NCI-H460 (cell line): ENCODE results near the gene HGFAC. TPM values are rescaled to one million over a fixed set of nuclear protein-coding genes. Genes with fewer than 3 reads are reported as not detected.
"Not testable (repeated sequence)": the region's sequence is repeated elsewhere in the genome, so short reads cannot be mapped to it uniquely, and the experiment has no call there.

Source experiments
- DNase-seq: peaks from one replicate; pipeline ENCODE4 v3.0.0-alpha.2; 2016; ENCODE audit warnings: low read depth; ENCODE audit errors: extremely low read depth
- total RNA-seq: library from RNA; depleted of rRNA; stranded (reverse); fragments of >200 nt; shearing (Covaris generic); gene quantifications from 2 replicates; pipeline ENCODE4 v1.2.3, GENCODE V29; 2014

The HGFAC gene
- total RNA-seq, 1 experiment from 2014 or later = not detected

GRCh38 chr4:3410401-3411135 is 31.2 kb upstream of the HGFAC start:
- DNase-seq = no peak

DNA sequence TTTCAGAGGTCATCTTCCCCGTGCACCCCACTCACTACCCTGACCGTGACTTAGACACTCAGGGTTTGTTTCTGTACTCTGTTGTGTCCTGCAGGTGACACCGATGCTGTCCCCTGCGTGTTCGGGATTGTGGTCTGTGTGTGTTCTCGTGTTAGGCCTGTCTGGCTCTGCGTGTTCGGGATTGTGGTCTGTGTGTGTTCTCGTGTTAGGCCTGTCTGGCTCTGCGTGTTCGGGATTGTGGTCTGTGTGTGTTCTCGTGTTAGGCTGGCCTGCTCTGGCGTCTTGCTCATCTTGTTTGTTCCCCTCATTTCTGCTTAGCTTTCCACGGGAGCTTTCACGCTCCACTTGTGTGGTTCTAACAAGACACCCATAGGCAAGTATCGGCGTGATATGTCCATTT is 30.6 kb upstream of the HGFAC start:
- DNase-seq = not testable (repeated sequence)

GRCh38 chr4:3411676-3412075 is 30.1 kb upstream of the HGFAC start:
- no peak for DNase-seq

- no peak for DNase-seq
Observed at GRCh38 chr4:3412257-3413020, 29.3 kb upstream of the HGFAC start.

GRCh38 chr4:3413217-3413671 is 28.5 kb upstream of the HGFAC start:
- DNase-seq = no peak

DNA sequence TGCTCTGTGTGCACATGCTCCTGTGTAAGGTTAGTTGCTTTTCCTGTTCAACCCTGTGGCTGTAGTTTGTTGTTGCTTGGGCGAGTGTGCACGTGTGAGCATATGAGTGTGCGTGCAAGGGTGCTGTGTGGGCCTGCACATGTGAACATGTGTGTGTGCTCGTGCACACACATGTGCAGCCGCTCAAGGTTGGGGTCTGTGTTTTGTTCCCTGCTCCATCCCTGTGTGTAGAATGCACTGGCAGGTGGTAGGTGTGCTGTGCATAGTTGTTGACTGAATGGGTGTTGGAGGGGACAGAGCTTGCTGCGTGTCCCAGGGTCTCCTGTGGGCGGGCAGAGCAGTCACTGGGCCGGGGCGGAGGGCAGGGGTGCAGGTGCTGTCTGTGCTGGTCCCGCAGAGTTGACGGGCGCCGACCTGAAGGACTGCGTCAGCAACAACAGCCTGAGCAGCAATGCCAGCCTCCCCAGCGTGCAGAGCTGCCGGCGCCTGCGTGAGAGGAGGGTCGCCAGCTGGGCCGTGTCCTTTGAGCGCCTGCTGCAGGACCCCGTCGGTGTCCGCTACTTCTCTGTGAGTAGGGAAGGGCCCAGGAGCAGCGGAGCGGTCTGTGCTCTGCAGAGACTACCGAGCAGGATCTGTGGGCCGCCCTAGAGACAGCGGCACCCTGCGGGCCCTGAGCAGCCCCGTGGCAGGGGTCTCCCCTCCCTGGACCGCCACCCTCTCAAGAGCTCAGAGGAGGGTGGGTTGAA is 27.9 kb upstream of the HGFAC start:
- no peak for DNase-seq

DNA sequence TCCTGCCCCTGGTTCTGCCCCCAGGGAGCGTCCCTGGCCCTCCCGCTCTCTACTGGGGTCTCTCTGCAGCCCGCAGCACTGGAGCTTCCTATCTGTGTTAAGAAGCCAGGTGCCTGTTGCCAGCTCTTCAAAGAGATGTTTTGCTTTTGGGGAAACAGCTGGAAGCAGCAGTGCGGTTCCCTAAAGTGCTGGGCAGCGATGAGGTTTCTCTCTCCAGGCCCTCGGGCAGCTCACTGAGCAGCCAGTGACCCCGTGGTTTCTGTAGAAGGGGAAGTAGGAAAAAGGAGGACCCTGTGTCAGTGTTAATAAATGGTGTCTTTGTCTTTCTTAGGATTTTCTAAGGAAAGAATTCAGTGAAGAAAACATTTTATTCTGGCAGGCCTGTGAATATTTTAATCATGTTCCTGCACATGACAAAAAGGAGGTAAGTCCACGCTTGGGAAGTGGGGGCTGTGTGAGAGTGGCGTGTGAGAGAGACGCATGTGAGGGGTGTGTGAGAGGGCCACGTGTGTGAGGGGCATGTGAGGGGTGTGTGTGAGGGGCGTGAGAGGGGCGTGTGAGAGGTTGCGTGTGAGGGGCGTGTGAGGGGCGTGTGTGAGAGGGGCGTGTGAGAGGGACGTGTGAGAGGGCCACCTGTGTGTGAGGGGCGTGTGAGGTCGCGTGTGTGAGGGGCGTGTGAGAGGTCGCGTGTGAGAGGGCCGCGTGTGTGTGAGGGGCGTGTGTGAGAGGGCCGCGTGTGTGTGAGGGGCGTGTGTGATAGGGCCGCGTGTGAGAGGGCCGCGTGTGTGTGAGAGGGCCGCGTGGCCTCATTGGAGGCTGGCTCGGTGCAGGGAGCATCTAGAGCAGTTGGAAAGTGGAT is 27.1 kb upstream of the HGFAC start:
- DNase-seq = no peak

DNA sequence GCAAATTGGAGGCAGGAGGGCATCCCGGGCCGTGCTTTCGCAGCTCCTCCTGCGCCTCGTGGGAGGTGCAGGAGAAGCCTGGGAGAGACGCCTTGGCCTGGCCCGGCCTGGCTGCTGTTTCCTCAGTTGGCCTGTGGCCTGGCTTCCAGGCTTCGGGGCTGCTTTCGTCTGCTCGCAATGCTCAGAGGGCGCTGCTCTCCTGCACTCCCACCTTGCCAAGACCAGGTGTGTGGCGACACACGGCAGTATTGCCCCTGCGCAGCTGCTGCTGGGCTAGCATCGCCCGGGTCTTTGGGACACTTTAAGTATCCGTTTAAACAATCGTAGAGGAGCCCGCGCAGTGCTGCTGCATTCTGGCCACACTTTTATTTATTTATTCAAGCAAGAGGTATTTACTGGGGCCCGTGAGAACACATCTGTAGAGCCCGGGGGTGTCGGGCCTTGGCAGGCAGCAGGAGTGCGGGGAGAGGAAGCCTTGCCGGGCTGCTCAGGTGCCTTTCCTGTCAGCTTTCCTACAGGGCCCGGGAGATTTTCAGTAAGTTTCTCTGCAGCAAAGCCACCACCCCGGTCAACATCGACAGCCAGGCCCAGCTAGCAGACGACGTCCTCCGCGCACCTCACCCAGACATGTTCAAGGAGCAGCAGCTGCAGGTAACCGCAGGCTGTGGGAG is 26.2 kb upstream of the HGFAC start:
- no peak for DNase-seq

DNA sequence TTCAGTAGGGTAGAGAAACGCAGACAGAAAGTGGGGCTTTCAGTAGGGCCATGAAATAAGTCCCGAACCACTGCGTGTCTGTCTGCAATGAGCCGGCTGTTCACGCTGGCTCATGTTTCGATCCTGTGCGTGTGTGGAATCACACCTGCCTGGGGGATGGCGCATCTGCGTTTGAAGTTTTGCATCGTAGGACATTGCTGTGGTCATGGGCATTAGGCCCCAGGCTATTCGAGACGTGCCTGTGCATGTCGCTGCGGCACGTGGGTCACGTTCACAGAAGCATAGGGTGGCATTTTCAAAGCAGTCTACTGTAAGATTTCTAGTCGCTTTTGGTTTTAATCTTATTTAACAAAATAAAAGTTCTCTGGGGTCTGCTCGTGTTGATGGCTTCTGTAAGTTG is 25.5 kb upstream of the HGFAC start:
- no peak for DNase-seq

- DNase-seq = no peak
Observed at GRCh38 chr4:3416821-3417221, 24.9 kb upstream of the HGFAC start.

GRCh38 chr4:3417448-3417847 is 24.3 kb upstream of the HGFAC start:
- DNase-seq = no peak

- DNase-seq = no peak
Observed at GRCh38 chr4:3418029-3418762, 23.6 kb upstream of the HGFAC start.

DNA sequence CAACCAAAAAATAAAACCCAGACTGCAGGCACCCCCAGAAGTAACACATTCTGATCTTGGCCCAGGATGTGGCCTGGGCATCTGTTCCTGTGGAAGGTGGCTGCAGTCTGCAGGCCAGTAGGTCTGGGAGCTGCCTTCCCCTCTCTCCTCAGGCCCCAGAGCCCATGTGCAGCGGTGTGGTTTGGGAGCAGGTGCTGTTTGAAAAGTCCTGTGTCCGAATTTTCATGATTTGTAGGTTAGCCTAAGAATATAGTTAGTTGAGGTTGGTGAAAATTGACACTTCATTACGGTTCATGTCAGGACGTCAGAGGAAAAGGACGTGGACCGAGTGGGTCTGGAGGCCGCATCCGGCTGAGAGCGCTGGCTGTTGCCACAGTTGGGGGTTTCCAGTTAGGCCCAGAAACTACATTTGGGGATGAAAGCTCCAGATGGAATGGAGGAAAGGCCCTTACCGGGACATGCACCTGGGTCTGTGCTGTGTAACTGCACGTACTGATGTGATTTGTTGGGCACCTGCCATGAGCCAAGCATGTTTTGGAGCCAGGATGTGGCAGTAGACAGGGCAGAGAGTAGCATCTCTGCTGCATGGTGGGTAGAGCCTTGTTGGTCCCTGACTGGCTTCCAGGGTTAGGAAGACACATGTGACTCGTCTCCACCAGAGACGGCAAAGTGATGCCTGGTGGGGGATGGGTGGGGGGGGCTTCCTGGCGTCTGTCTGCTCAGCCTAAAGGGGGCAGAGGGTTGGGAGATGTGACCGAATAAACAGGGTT is 21.7 kb upstream of the HGFAC start:
- no peak for DNase-seq

- DNase-seq = no peak
Observed at GRCh38 chr4:3420606-3420955, 21.2 kb upstream of the HGFAC start.

GRCh38 chr4:3420956-3421355 is 20.8 kb upstream of the HGFAC start:
- DNase-seq = no peak

DNA sequence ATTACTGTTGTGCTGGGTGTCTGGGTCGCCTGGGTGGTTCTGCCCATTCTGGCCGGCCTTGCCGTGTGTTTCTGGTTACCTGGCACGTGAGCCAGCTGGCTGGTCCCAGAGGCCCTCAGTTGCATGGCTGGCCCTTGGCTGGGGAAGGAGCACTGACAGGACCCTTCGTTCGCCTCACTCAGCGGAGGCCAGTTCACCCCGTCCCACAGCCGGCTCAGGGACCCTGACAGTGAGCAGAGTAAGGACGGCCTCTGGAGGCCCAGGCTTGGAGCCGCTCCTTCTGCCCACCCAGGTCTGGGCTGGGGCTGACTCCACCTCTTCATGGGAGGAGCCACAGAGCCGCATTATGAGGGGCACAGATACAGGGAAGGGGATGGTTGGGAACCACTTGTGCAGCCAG is 20.3 kb upstream of the HGFAC start:
- DNase-seq = no peak

DNA sequence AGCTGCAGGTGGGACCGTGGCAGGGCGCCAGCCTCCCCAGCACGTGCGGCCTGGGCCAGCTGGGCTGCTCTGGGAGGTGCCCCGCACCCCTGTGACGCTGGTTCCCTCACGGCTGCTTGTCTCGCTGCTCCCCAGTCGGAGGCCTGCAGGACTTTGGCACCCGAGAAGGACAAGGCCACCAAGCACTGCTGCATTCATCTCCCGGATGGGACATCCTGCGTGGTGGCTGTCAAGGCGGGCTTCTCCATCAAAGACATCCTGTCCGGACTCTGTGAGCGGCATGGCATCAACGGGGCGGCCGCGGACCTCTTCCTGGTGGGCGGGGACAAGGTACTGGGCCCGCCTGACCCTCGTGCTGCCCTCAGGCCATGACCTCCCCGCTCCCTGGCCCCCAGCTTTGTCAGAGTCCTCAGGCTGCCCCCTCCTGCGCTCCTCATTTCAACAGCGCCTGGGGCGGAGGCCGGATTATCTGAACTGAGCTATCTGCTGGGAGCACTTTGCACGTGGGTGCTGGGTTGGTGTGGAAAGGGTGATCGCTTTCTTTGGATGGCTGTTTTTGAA is 19.4 kb upstream of the HGFAC start:
- no peak for DNase-seq

- no peak for DNase-seq
Observed at GRCh38 chr4:3422808-3423297, 18.9 kb upstream of the HGFAC start.
